HG03571 (cell line): ENCODE results near the gene MYO16.
"Not testable (repeated sequence)": the region's sequence is repeated elsewhere in the genome, so short reads cannot be mapped to it uniquely, and the experiment has no call there.

ENCODE experiments used
- ATAC-seq: cut with Tn5 transposase; IDR thresholded peaks from one replicate; pipeline ENCODE4 v1.9.1; 2021; ENCODE audit not compliant: unreplicated experiment

Gene MYO16

DNA sequence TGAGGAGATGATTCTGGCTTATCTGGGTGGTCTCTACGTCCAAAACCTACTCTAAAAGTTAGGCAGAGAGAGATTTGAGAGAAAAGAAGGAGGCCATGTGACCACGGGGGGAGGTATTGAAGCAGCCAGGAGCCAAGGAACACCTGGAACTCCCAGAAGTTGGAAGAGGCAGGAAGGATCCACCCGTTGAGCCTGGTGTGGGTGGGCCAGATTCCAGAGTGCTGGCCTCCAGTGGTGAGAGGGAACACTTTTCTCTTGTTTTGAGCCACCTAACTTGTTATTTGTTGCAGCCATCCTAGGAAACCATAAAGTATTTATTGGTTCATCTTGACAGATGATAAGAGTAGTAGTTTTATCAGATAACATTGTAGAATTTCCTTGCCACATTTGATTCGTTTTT, 396.9 kb downstream of the MYO16 start:
- ATAC-seq: no peak

DNA sequence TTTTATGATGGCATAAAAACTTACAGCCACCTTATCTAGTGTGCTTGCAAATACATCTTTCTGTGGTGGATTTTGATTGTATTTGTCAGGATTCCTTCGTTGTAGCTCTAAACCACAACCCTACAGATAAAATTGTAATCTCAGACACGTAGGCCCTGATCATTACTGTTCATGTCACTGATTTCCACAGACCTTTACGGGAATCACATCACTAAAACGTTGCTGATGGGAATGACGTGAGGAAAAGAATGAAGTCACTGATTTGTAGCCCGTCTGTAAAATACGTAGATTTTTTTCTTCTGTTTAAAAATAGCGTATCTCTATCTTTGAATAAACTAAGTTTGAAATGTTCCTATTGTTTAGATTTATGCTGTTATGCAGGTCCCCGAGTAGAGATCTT, 399.2 kb downstream of the MYO16 start:
- no peak for ATAC-seq

DNA sequence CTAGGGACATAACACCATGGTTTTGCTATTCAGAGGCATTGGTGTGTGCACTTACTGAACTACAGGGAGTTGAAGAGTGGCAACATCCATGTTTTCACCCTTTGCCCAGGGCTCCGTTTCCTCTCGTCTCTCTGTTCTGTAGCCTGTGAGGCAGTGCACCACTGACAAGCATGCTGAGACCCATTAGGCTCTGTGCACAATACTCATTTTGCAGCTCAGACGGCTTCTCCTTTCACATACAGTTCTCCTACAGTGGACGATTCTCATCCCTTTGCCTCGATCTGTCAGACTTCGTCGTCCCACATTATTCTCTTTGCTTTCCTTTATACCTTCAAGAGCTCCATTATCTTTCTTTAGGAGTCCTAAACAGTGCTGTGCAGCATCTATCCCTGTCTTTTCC, 403.7 kb downstream of the MYO16 start:
- no peak for ATAC-seq

DNA sequence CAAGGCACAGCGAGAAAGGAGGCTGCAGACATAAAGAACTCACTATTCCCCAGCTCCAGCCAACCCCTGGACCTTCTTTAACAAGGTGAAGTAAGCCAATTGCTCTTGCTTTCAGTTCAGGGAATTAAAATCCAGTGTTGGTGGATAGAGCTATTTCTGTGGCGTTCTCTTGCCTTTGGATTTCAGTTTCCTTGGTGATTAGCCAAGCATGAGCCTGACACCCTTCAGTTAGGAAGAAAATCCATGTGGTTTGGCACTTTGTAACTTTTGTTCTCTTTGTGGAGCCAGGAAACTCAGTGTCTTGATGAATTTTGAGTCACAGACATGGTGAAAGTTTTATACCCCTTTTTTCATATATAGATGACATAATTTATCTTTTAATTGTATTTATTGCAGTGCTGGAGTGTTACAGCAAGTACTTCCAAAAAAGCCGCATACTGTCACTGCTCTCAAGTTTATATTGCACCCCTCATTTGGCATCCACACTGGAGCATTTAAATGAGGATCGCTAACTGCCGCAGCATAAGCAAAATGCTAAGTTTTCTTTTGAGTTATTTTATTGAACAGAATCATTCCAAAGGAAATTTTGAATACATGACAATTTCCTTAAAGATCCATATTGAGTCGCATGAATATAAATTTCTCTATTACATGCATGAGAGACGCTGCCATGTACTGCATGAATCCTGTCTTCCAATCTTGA, 406.8 kb downstream of the MYO16 start:
- no peak for ATAC-seq

DNA sequence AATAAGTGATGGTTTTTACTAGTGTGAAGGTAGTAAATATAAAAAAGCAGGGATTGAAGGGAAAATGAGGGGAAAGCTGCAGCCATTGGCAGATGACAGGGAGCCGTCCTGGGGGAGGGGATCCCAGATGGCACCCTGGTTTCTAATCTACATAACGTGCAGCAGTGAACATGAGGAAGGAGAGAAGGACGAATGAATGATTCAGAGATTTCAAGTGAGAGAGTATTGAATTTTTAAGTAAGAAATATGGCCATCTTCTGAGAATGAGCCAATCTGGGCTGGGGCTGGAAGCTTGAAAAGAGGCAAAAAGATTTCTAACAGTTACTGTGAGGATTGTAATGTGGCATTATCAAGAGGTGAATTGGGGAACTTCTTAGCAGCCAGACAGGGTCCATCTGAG, 414.2 kb downstream of the MYO16 start:
- ATAC-seq: no peak

DNA sequence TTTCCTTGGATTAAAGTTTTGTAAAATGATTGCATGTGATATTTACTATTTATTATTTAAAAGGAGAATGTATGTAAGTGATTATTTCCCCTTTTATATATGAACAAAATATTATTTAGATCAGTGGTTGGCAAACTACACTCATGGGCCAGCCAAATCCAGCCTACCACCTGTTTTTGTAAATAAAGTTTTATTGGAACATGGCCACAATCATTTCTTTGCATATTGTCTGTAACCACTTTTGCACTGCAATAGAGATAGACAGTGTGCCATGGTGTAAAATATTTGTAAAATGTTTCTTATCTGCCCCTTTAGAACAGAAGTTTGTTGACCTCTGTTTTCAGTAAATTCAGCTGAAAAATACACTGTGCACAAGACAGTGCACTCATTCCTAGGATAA, 426.4 kb downstream of the MYO16 start:
- no peak for ATAC-seq

DNA sequence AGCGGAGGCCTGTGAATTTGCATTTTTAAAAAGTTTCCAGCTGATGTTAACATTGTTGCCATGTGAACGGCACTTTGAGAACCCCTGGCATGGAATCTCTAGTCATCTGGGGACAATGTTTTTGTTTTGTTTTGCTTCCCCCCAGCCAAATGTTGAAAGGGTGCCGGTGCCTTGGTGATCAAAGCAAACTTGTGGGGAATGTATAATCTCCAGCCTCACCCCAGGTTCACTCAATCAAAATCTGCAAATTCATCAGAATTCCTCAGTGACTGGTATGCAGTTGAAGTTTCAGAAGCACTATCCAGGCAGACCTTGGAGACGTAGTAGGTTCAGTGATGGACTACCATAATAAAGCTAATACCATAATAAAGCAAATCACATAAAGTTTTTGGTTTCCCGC, 428.7 kb downstream of the MYO16 start:
- ATAC-seq: no peak

DNA sequence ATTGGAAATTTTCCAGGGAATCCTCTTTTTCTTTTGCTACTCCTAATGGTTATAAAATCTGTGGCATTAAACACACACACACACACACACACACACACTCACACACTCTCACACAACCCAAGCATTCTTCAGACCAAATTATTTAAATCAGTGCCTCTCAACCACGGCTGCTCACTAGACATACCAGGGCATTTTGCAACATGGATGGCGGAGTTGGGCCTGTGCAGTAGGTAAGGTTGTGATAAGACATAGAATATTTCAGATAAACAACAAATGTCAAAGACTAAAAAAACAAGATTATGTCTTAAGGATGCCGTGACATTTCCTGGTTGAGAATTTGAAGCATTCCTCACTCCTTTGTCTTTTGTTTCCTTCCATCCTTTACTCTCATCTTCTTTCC, 443.1 kb downstream of the MYO16 start:
- ATAC-seq: no peak

DNA sequence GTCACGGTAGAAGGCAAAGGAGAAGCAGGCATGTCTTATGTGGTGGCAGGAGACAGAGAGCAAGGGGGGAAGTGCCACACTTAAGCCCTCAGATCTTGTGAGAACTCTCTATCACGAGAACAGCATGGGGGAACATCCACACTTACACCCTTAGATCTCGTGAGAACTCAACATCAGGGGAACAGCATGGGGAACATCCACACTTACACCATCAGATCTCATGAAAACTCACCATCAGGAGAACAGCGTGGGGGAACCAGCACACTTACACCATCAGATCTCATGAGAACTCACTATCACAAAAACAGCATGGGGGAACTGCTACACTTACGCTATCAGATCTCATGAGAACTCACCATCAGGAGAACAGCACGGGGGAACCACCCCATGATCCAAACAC, 445.0 kb downstream of the MYO16 start:
- no peak for ATAC-seq

DNA sequence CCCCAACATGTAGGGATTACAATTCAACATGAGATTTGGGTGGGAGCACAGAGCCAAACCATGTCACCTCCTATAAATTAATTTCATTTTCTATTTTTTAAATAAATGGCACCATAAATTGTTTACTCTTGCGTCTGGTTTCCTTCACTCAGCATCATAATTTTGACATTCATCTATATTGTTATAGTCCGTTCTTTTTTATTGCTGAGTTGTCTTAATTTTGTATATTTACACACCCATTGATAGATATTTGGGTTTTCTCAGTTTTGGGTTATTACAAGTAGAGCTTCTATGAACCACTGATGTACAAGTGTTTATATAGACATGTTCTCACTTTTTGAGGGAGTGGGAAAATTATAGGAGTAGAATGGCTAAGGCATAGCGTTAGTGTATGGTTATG, 445.4 kb downstream of the MYO16 start:
- ATAC-seq: no peak

DNA sequence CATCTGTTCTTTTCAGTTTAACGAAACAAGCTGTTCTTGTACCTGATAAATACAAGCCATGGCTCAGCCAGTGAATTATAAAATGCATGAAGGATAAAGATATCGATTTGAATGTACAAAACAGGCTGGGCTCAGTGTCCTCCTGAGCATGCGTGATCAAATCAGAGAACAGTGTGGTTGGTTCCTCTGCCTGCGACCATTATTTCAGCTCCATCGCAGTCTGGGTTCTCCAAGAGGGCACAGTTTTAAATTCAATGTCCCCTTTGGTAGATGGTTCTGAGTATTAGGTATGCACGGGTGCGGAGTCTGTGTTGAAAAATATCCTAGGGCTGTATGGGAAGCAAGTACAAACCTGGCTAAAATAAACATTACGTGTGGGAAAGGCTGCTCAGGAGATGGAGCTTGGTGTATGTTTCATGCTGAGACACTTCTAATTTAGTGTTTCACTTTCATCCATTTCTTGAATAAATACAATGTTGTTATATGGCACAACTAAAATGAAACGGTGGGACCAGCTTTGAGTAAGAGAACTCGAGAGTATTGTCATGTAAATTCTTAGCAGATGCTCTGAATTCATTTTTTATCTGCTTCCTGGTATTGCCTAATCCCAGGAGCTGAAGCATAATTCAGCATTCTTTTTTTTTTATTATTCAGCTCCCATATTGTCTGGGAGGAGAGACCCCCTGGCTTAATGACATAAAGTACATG, 458.7 kb downstream of the MYO16 start:
- ATAC-seq: no peak

DNA sequence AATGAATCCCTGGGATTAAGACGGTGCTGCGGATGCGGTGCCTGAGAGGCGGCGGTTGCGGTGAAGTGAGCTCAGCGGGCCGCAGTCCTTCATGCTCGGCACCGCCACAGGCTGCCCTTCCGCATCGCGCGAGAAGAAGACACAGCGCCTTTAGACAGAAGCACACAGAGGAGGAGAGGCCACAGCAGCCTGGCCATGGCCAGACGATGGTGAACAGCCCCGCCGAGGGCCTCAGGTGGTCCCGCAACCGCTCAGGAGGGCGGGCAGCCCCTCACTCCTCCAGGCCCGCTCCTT, 459.2 kb downstream of the MYO16 start:
- no peak for ATAC-seq

DNA sequence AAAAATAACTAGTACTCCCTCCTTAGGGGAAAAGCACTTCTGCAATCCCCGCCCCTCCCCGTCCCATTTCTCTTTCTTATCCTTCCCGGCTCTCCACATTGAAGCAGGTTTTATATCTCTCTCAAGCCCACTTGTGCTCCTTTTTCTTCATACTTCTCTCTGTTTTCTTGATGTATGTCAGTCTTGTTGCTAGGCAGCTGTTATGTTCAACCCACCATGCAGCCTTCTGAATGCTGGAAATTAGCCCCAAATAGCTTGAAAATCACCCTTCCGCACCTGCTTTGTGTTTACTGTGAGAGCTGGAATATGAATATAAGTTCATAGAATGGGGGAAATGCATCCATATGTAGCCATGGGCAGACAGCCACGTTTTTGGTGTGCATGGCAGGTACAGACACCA, 461.4 kb downstream of the MYO16 start:
- ATAC-seq: no peak

DNA sequence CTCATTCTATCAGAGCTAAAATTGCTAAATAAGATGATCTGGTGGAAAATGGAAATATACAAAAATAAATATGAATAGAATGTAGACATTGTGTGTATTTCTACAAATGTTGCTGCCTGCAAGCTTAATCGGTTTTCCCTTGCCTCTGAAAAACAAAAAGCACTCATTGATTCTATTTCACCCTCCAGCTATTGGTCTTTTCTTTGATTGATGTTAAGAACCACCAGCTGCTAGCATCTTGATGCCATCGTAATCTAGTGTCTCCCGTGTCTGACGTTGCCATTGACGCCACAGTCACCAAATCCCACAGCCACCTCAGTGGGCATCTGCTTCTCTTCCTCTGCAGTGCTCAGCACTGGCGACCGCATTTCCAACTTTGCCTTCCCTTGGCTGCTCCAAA, 461.8 kb downstream of the MYO16 start:
- no peak for ATAC-seq

DNA sequence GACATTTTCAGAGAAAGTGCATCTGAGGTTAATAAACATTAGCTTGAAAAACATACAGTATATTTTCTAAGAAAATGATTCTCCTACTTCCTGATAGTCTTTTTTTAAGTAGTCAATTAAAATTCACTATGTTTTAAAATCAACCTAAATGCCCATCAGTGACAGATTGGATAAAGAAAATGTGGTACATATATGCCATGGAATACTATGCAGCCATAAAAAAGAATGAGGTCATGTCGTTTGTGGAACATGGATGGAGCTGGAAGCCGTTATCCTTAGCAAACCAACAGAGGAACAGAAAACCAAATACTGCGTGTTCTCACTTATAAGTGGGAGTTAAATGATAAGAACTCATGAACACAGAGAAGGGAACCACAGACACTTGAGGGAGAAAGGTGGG, 462.8 kb downstream of the MYO16 start:
- not testable (repeated sequence) for ATAC-seq

DNA sequence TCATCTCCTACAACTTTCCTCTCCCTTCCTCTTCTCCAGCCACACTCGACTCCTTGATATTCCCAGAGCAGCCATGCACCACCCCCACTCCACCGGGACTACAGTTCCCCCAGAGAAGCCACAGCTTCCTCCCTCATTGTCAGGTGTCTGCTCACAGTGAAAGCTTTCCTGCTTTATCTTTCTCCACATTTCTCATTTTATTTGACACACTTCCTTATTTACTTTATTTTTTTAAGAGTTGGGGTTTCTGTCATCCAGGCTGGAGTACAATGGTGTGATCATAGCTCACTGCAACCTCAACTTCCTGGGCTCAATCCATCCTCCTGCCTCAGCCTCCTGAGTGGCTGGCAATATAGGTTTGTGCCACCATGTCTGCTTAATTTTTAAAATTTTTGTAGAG, 464.6 kb downstream of the MYO16 start:
- no peak for ATAC-seq

DNA sequence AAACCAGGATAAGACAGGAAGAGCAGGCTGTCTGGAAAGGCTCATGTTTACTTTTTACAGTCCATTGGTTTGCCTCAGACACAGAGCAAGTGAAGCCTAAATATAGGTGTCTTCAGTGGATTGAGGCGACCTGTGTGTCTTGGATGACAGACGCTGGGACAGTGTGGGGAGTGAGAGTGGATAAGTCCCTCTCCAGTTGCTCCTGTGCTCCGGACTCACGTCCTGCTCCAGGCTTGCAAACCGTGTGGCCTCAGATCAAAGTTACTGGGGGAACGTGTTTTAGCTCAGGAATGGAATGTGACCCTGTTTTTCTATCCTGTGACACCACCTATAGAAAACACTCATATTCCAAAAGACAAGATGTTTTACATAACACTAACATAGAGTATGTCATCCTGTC, 465.7 kb downstream of the MYO16 start:
- no peak for ATAC-seq

DNA sequence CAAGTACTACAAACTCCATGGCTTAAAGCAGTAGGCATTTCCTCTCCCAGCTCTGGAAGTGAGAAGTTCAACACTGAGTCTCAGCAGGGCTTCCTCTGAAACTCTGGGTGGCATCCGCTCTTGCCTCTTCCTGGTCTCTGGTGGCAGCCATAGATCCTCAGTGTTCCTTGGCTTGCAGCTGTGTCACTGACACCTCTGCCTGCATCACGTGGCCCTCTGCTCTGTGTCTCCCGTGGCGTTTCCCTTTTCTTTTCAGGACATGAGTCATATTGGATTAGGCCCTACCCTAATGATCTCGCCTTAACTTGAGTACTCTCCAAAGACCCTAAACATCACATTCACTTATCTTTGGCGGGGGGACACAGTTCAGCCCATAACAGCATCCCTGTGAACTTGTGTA, 466.7 kb downstream of the MYO16 start:
- ATAC-seq: no peak

DNA sequence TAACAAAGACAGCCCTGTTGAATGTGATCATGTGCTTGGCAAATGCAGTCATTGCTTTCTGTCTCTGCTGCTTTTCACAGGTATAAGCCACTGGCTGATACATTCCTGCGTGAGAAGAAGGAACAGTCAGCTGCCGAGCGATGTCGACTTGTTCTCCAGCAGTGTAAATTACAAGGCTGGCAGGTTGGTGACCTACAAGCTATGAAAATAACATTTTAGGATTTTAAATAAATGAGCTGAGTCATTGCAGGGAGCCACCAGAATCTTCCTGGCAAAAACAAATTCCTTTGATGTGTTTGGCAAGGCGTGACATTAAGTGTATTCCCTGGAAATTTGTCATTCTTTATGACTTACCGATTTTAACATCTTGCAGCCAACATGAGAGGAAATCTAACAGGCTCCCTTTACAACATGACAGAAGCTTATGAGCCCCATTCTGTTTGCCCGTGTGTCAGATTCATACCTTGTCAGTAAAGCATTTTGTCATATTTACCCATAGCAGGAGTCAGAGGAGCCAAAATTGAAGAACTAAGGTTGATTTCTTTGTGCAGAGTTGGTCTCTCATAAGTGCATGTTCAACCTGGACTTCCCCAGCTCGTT, 471.4 kb downstream of the MYO16 start:
- ATAC-seq: no peak

DNA sequence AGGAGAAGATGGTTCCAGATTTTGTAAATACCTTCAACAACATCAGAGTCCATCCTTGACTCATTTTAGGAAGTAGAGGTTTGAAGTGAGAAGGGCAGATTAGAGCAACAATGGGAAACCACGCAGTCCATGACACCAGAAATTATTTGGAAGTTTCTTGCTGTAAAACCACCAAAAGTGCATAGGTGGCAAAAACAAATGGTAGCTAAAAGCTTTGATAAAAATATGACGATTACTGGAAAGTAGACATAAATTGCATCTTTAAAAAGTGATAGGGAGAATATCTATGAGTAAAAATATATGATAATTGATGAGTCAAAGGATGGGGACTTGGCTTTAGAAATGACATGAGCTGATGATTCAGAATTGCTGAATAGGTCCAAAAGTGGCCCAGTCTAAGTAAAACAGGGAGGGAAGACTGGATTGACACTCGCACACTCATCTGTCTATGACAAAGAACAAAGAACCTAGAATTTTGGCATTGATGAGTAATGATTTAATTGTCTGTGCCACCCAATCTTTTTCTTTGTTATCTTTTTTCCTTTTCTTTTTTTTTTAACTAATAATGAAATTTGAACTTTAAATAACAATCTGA, 472.2 kb downstream of the MYO16 start:
- no peak for ATAC-seq

DNA sequence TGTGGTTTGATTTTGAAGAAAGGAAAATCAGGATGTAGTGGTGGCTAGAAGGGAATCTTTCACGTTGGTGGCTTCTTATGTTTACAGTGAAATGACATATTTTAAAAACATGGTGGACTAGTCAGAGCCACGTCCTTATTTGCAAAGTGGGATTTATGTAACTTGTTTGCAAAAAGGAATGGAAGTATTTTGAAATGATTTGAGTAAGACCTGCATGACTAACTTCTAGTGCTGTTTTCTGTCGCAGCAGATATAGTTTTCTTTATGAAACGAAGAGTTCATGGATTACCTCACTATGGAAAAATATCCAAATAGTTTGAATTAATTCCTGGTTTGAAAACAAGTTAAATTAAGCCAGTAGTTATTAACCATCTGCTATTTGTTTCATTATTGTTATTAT, 476.5 kb downstream of the MYO16 start:
- no peak for ATAC-seq

DNA sequence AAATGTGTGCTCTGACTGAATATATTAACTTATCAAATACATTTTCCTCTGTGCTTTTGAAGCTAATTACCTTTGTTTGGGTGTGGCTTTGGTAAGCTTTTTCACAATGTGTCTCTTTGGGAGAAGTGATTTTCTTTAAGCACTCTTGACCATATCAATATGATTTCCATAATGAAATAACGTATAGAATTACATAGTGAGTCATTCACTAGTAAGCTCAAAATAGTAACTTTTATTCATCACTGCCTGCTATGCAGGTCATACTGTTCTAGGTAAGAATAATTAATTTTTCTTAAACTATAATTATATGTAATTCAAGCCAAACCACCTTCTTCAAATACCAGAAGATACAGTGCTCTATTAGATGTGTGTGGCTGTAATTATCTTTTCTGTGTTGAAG, 480.7 kb downstream of the MYO16 start:
- no peak for ATAC-seq
